ENCODE measurements around the gene IMMP2L.

Gene IMMP2L

DNA sequence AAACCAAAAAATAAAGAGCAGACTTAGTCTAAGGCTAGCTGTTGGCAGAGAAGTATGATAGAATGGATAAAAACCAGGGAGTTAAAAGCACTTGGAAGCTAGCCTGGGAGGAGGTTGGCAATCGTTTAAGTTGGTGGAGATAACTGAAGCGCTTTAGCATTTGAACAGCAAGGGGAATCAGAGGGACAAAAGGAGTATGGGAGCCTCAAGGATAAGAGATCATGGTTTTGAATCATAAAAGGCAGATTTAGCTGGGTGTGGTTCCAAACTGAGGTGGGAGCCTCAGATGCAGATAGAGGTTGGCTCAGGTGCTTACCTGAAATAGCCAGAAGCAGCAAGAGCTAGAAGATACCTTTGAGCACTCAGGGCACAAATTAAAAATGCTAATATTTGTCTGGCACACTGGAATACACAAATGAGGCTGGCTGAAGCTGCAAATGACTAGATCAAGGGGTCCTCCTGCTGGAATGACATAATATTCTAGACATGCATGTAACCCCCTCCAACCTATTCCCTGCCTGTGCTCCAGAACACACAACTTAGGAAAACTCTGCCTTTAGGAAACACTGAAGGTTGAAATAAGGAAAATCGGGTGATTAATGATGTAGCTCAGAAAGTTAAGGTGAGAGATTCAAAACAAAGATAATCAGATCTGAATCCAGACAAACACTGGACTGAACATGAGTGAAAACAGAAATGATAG is 843.6 kb downstream of the IMMP2L start:
- H3K79me2 ChIP-seq (ENCODE audit: insufficient read depth, low read length): no peaks in the 10 kb centered on the region
- no peaks in the 10 kb centered on the region for H3K9me3 ChIP-seq (ENCODE audit: insufficient read depth, low read length, severe bottlenecking)
- TF ChIP-seq, protein P1, sequence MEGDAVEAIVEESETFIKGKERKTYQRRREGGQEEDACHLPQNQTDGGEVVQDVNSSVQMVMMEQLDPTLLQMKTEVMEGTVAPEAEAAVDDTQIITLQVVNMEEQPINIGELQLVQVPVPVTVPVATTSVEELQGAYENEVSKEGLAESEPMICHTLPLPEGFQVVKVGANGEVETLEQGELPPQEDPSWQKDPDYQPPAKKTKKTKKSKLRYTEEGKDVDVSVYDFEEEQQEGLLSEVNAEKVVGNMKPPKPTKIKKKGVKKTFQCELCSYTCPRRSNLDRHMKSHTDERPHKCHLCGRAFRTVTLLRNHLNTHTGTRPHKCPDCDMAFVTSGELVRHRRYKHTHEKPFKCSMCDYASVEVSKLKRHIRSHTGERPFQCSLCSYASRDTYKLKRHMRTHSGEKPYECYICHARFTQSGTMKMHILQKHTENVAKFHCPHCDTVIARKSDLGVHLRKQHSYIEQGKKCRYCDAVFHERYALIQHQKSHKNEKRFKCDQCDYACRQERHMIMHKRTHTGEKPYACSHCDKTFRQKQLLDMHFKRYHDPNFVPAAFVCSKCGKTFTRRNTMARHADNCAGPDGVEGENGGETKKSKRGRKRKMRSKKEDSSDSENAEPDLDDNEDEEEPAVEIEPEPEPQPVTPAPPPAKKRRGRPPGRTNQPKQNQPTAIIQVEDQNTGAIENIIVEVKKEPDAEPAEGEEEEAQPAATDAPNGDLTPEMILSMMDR (IDR thresholded peaks at IDR 0.05; ENCODE audit: borderline replicate concordance, extremely low read depth, low read length, poor library complexity, severe bottlenecking): no peak
- TF ChIP-seq EZH2 (IDR thresholded peaks at IDR 0.05; ENCODE audit: borderline replicate concordance, low read depth, low read length, severe bottlenecking): no peak
- no peak overlapping the region for H3K4me3 ChIP-seq (ENCODE audit: low read depth in 1 of 2, low read length in 2 of 2)
- no peak overlapping the region for H3K4me2 ChIP-seq (ENCODE audit: insufficient read depth, low read length)
- no peak overlapping the region for H3K9ac ChIP-seq (ENCODE audit: low read depth, low read length)
- H3K36me3 ChIP-seq (ENCODE audit: insufficient read depth, low read length): no peaks in the 10 kb centered on the region
- H3K27ac ChIP-seq (ENCODE audit: low read length): no peak overlapping the region
- no peaks in the 10 kb centered on the region for H4K20me1 ChIP-seq (ENCODE audit: insufficient read depth, low read length)
- H2AFZ ChIP-seq (ENCODE audit: low read depth, low read length): no peak overlapping the region
- H3K4me1 ChIP-seq (ENCODE audit: insufficient read depth, low read length): no peaks in the 10 kb centered on the region
- ATAC-seq (ENCODE audit: insufficient read depth, low read depth) (no peak), DNase-seq (no peak)
- no peaks in the 10 kb centered on the region for H3K27me3 ChIP-seq (ENCODE audit: insufficient read depth, low read length, poor library complexity)

DNA sequence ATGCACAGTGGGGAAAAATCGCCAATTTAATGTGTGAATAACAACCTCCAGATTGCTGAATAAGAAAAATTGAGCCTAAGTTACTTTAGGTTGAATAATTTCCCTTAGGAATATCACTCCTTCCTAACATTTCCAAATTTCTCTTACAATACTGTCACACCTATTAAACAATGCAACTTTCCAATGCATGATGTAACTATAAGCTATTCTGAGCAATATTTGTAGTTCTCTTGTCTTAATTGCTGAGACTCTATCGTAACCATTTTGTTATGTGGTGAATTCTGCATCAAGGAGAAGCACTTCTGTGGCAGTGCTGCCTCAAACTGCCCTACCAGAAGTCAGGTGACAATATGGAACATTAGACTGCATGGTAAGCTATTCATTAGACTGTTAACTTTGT is 858.1 kb downstream of the IMMP2L start:
- Histone ChIP-seq H3K36me3 (ENCODE audit: insufficient read depth, low read length) (no peaks in the 10 kb centered on the region), H3K4me3 (ENCODE audit: low read depth in 1 of 2, low read length in 2 of 2) (no peak overlapping the region), H3K27ac (ENCODE audit: low read length) (no peak overlapping the region), H3K4me2 (ENCODE audit: insufficient read depth, low read length) (no peak overlapping the region), H2AFZ (ENCODE audit: low read depth, low read length) (no peak overlapping the region), H3K4me1 (ENCODE audit: insufficient read depth, low read length) (no peaks in the 10 kb centered on the region), H4K20me1 (ENCODE audit: insufficient read depth, low read length) (no peaks in the 10 kb centered on the region), H3K9ac (ENCODE audit: low read depth, low read length) (no peak overlapping the region), H3K79me2 (ENCODE audit: insufficient read depth, low read length) (no peaks in the 10 kb centered on the region), H3K27me3 (ENCODE audit: insufficient read depth, low read length, poor library complexity) (no peaks in the 10 kb centered on the region), H3K9me3 (ENCODE audit: insufficient read depth, low read length, severe bottlenecking) (no peaks in the 10 kb centered on the region)
- ATAC-seq (ENCODE audit: insufficient read depth, low read depth) (no peak), DNase-seq (no peak)
- TF ChIP-seq EZH2 (IDR thresholded peaks at IDR 0.05; ENCODE audit: borderline replicate concordance, low read depth, low read length, severe bottlenecking): no peak
- TF ChIP-seq, protein P1 (IDR thresholded peaks at IDR 0.05; ENCODE audit: borderline replicate concordance, extremely low read depth, low read length, poor library complexity, severe bottlenecking): no peak

GRCh38 chr7:110698576-110698975 is 863.7 kb downstream of the IMMP2L start:
- no peak overlapping the region for H2AFZ ChIP-seq (ENCODE audit: low read depth, low read length)
- no peak for ATAC-seq (ENCODE audit: insufficient read depth, low read depth)
- no peak for DNase-seq
- no peak overlapping the region for H3K27ac ChIP-seq (ENCODE audit: low read length)
- no peaks in the 10 kb centered on the region for H3K9me3 ChIP-seq (ENCODE audit: insufficient read depth, low read length, severe bottlenecking)
- H3K79me2 ChIP-seq (ENCODE audit: insufficient read depth, low read length): no peaks in the 10 kb centered on the region
- H4K20me1 ChIP-seq (ENCODE audit: insufficient read depth, low read length): no peaks in the 10 kb centered on the region
- no peak for TF ChIP-seq EZH2 (IDR thresholded peaks at IDR 0.05; ENCODE audit: borderline replicate concordance, low read depth, low read length, severe bottlenecking)
- TF ChIP-seq, protein P1 (IDR thresholded peaks at IDR 0.05; ENCODE audit: borderline replicate concordance, extremely low read depth, low read length, poor library complexity, severe bottlenecking): no peak
- no peak overlapping the region for H3K9ac ChIP-seq (ENCODE audit: low read depth, low read length)
- no peak overlapping the region for H3K4me3 ChIP-seq (ENCODE audit: low read depth in 1 of 2, low read length in 2 of 2)
- no peaks in the 10 kb centered on the region for H3K27me3 ChIP-seq (ENCODE audit: insufficient read depth, low read length, poor library complexity)
- H3K4me2 ChIP-seq (ENCODE audit: insufficient read depth, low read length): no peak overlapping the region
- no peaks in the 10 kb centered on the region for H3K36me3 ChIP-seq (ENCODE audit: insufficient read depth, low read length)
- H3K4me1 ChIP-seq (ENCODE audit: insufficient read depth, low read length): no peaks in the 10 kb centered on the region
